GM12878 (cell line): ENCODE data around the gene ANO9. TPM values are rescaled to one million over a fixed set of nuclear protein-coding genes. Genes with fewer than 3 reads are reported as not detected.

Experiments used
- ATAC-seq: fragments of 200-7000 bp; cut with Tn5 transposase; 3 replicates; pipeline ENCODE4 v1.9.1; 2020; ENCODE audit warnings: mild to moderate bottlenecking, moderate library complexity
- BruUV-seq: library from RNA; stranded (reverse); fragments of 400-500 nt; replicated peaks from 2 replicates; lab custom pipeline; 2021; lab: Mats Ljungman, UMichigan
- CTCF ChIA-PET: fragments of 300-600 bp; sonication (Branson Sonifier 250); formaldehyde crosslinking; extraction: SDS; loops from one replicate; lab custom pipeline; 2021; ENCODE audit warnings: inconsistent platforms; lab: Yijun Ruan, JAX
- POLR2A ChIA-PET: fragments of 350-600 bp; formaldehyde crosslinking; extraction: SDS; loops from one replicate; lab custom pipeline; 2021; ENCODE audit warnings: inconsistent platforms; lab: Charles Lee
- RAD21 ChIA-PET: fragments of 300-600 bp; sonication (Branson Sonifier 250); formaldehyde crosslinking; loops from one replicate; lab custom pipeline; 2023; ENCODE audit warnings: antibody characterized with exemption; ENCODE audit not compliant: unreplicated experiment; lab: Charles Lee
- SMC1A ChIA-PET: fragments of 300-600 bp; sonication (Branson Sonifier 250); formaldehyde crosslinking; loops from one replicate; lab custom pipeline; 2023; ENCODE audit not compliant: unreplicated experiment, uncharacterized antibody; lab: Charles Lee
- DNase-seq: peaks from one replicate; pipeline ENCODE4 v3.0.0-alpha.2; 2011; ENCODE audit warnings: low read depth, low spot score
- FAIRE-seq: peaks from 3 replicates; lab custom pipeline; 2011; peaks lifted over from hg19 to GRCh38; lab: Jason Lieb, UNC
- H2AFZ ChIP-seq: 2 replicates; pipeline ENCODE4 v1.6.0; 2011; ENCODE audit warnings: low read depth, low read length, control low read depth; ENCODE audit not compliant: control insufficient read depth
- H3K27ac ChIP-seq: 2 replicates; pipeline ENCODE4 v1.5.1; 2011; ENCODE audit warnings: control low read depth; ENCODE audit not compliant: control insufficient read depth, insufficient read depth
- H3K27me3 ChIP-seq, 2 experiments: replicated peaks in 1 of 2; 2 replicates each; pipeline versions ENCODE4 v1.6.0 to v1.6.1; 2011; ENCODE audit warnings: low read length in 1 of 2; ENCODE audit not compliant: control insufficient read depth in 2 of 2, insufficient read depth in 2 of 2
- H3K36me3 ChIP-seq, 2 experiments: 2 replicates each; pipeline ENCODE4 v1.5.1; 2011; ENCODE audit warnings: low read length in 1 of 2; ENCODE audit not compliant: control insufficient read depth in 2 of 2, insufficient read depth in 2 of 2
- H3K4me1 ChIP-seq: 2 replicates; pipeline ENCODE4 v1.6.1; 2011; ENCODE audit warnings: mild to moderate bottlenecking, low read length, moderate library complexity, mixed read lengths; ENCODE audit not compliant: control insufficient read depth, insufficient read depth
- H3K4me2 ChIP-seq: 2 replicates; pipeline ENCODE4 v1.6.0; 2011; ENCODE audit warnings: control low read depth; ENCODE audit not compliant: control insufficient read depth, insufficient read depth
- H3K4me3 ChIP-seq: fragments of 200-600 bp; sonication (generic); 2 replicates; pipeline ENCODE4 v1.5.1; 2016
- H3K79me2 ChIP-seq: 2 replicates; pipeline ENCODE4 v1.6.0; 2011; ENCODE audit warnings: low read length; ENCODE audit not compliant: control insufficient read depth, insufficient read depth
- H3K9ac ChIP-seq: 2 replicates; pipeline ENCODE4 v1.8.0; 2011; ENCODE audit warnings: low read length, control low read depth, mixed read lengths; ENCODE audit not compliant: control insufficient read depth, insufficient read depth
- H3K9me3 ChIP-seq: replicated peaks from 3 replicates; pipeline ENCODE4 v1.5.1; 2011; ENCODE audit warnings: mild to moderate bottlenecking, low read length; ENCODE audit not compliant: control insufficient read depth, insufficient read depth
- H4K20me1 ChIP-seq: 2 replicates; pipeline ENCODE4 v1.6.0; 2011; ENCODE audit not compliant: control insufficient read depth, insufficient read depth
- ASH2L ChIP-seq: fragments of 300-600, 200-600 bp; sonication (generic); IDR thresholded peaks from 2 replicates; pipeline ENCODE4 v1.6.1; 2017; ENCODE audit warnings: low read depth, mild to moderate bottlenecking, borderline replicate concordance
- CEBPZ ChIP-seq: fragments of 150-350 bp; IDR thresholded peaks from 2 replicates; pipeline ENCODE4 v1.6.1; 2016; ENCODE audit warnings: low read depth, low read length
- EP300 ChIP-seq, 2 experiments: fragments of 150-350 bp in 1 of 2; IDR thresholded peaks; 2 replicates each; pipeline ENCODE4 v1.6.1; 2011 to 2012; ENCODE audit warnings: low read depth in 2 of 2, low read length in 2 of 2, borderline replicate concordance in 1 of 2, improper control_type of control experiment in 1 of 2, inconsistent platforms in 1 of 2; ENCODE audit not compliant: control insufficient read depth in 1 of 2
- HDAC6 ChIP-seq: fragments of 200-600 bp; sonication (generic); IDR thresholded peaks from one replicate; pipeline ENCODE4 v1.8.0; 2017; ENCODE audit warnings: antibody characterized with exemption; ENCODE audit not compliant: unreplicated experiment
- NFXL1 ChIP-seq: fragments of 450-650 bp; IDR thresholded peaks from 2 replicates; pipeline ENCODE4 v1.6.1; 2017; ENCODE audit warnings: antibody characterized with exemption, mild to moderate bottlenecking, borderline replicate concordance
- RAD21 ChIP-seq: IDR thresholded peaks from 2 replicates; pipeline ENCODE4 v1.6.1; 2011; ENCODE audit warnings: mild to moderate bottlenecking, low read depth, low read length, moderate library complexity; ENCODE audit not compliant: insufficient read depth
- SIN3A ChIP-seq: IDR thresholded peaks from 2 replicates; pipeline ENCODE4 v1.6.1; 2012; ENCODE audit warnings: low read depth, low read length, improper control_type of control experiment
- SPI1 ChIP-seq: IDR thresholded peaks from 2 replicates; pipeline ENCODE4 v1.6.1; 2011; ENCODE audit warnings: low read depth, mild to moderate bottlenecking, low read length, moderate library complexity, borderline replicate concordance; ENCODE audit not compliant: insufficient read depth
- ZBTB4 ChIP-seq: fragments of 450-650 bp; formaldehyde crosslinking; IDR thresholded peaks from 2 replicates; pipeline ENCODE4 v1.4.0; 2022; ENCODE audit warnings: mild to moderate bottlenecking, moderate library complexity
- ZNF687 ChIP-seq: fragments of 450-650 bp; IDR thresholded peaks from 2 replicates; pipeline ENCODE4 v1.6.1; 2017; ENCODE audit warnings: mild to moderate bottlenecking, moderate library complexity
- ZZZ3 ChIP-seq: IDR thresholded peaks from 2 replicates; pipeline ENCODE4 v1.6.1; 2011; ENCODE audit warnings: low read depth; ENCODE audit not compliant: control insufficient read depth, insufficient read length
- WGBS: methylation state at CpG from one replicate; pipeline ENCODE4 v1.1.6; 2016; ENCODE audit warnings: low lambda C conversion rate; ENCODE audit not compliant: insufficient replicate concordance, insufficient coverage; ENCODE audit errors: missing lambda C conversion rate; 5-methylcytosine and 5-hydroxymethylcytosine counted together
- in situ Hi-C: fragments of 300-500 bp; cut with MboI; formaldehyde crosslinking; loops from 9 replicates; pipeline ENCODE4 v1.14.3; 2018; ENCODE audit warnings: mixed read lengths
- intact Hi-C: fragments of 100-400 bp; cut with micrococcal nuclease; formaldehyde crosslinking; loops from one replicate; pipeline ENCODE4 v1.14.2; 2022; ENCODE audit not compliant: unreplicated experiment
- polyA plus RNA-seq, 11 experiments: library from polyadenylated mRNA; depleted of rRNA in 4 of 11; unstranded in 6 of 11; stranded (reverse) in 5 of 11; fragments of >200 nt; fragmentation: Nextera tagmentation in 4 of 11; fragmentation: Illumina TruSeq in 1 of 11; extraction: Ambion mirVana in 4 of 11; extraction: Trizol in 1 of 11; gene quantifications; 1 replicate in 1 of 11; 2 replicates in 10 of 11; pipeline versions ENCODE4 v1.2.1 to v1.2.3, GENCODE V29; 2011 to 2016; ENCODE audit warnings: inconsistent platforms in 2 of 11, missing spikeins in 2 of 11, low read depth in 1 of 11
- total RNA-seq, 4 experiments: library from RNA; depleted of rRNA in 3 of 4; stranded (reverse); fragments of >200 nt in 3 of 4; fragmentation: Illumina TruSeq in 1 of 4; extraction: Trizol in 1 of 4; gene quantifications; 2 replicates each; pipeline versions ENCODE4 v1.2.1 to v1.2.3, GENCODE V29; 2013 to 2021

The ANO9 gene
- total and polyA plus RNA-seq, 10 of the 15 experiments (the other 5 are each of a cell fraction or from before 2014, with no cell fraction given): 0.21 to 42.3 (median 12.0) TPM

- 43% methylated on average over 11 of the region's 17 CpGs for WGBS
- H3K27me3 ChIP-seq: no peaks in the 10 kb centered on the region
- TF ChIP-seq ZNF687 (no peak), EP300 (IDR thresholded peaks at IDR 0.05; ENCODE audit: borderline replicate concordance in 1 of 2, control insufficient read depth in 1 of 2, low read depth in 2 of 2, low read length in 2 of 2) (no peak), SPI1 (no peak), RAD21 (no peak), ASH2L (no peak), HDAC6 (no peak), SIN3A (no peak), ZBTB4 (CRISPR knock-in tag) (no peak), ZZZ3 (no peak), CEBPZ (no peak), NFXL1 (no peak)
- intact Hi-C loops: no loop called here
- no peaks in the 10 kb centered on the region for H3K36me3 ChIP-seq
- H4K20me1 ChIP-seq: no peaks in the 10 kb centered on the region
- no peak for ATAC-seq
- no peak overlapping the region for H3K4me3 ChIP-seq
- H3K9ac ChIP-seq: no peak overlapping the region
- H3K27ac ChIP-seq: no peak overlapping the region
- DNase-seq: no peak
- H3K4me1 ChIP-seq: no peaks in the 10 kb centered on the region
- no peak overlapping the region for H2AFZ ChIP-seq
- BruUV-seq: no TSS peak
- ChIA-PET SMC1A (interaction anchor here (0.6 kb wide), 1 partner anchor 130 kb away, joined by 3 read pairs; no protein-coding TSS in a partner anchor), POLR2A (no interaction called here), CTCF (interaction anchor here (0.6 kb wide), 1 partner anchor 117 kb away, joined by 3 read pairs; no protein-coding TSS in a partner anchor), RAD21 (no interaction called here)
- H3K79me2 ChIP-seq: no peaks in the 10 kb centered on the region
- in situ Hi-C loops: no loop called here
- FAIRE-seq: no peak
- H3K9me3 ChIP-seq: no peaks in the 10 kb centered on the region
- H3K4me2 ChIP-seq: no peak overlapping the region
Observed at GRCh38 chr11:393219-394033, 48.4 kb downstream of the ANO9 start.
